ENCODE data around the gene YY1AP1. TPM values are rescaled to one million over a fixed set of nuclear protein-coding genes. Genes with fewer than 3 reads are reported as not detected.
"Not testable (repeated sequence)": the region's sequence is repeated elsewhere in the genome, so short reads cannot be mapped to it uniquely, and the experiment has no call there.

YY1AP1 gene
- polyA plus RNA-seq, 1 of the 3 experiments (the other 2 are of a cell fraction): 45.0 TPM

GRCh38 chr1:155642559-155643180 is 45.9 kb downstream of the YY1AP1 start:
- H3K27me3 ChIP-seq (ENCODE audit: insufficient read depth); POLR2A ChIA-PET; H3K79me2 ChIP-seq (ENCODE audit: insufficient read depth); H3K9ac ChIP-seq; CTCF ChIA-PET; H2AFZ ChIP-seq (ENCODE audit: low read depth); H3K4me1 ChIP-seq (ENCODE audit: control insufficient read depth in 1 of 2, insufficient read depth in 2 of 2, low read depth in 1 of 2, low read length in 1 of 2); H3K27ac ChIP-seq (ENCODE audit: low read depth in 2 of 2, low read length in 1 of 2); H3K4me3 ChIP-seq (ENCODE audit: low read depth in 2 of 2, low read length in 1 of 2); H3K4me2 ChIP-seq; DNase-seq; H3K9me2 ChIP-seq; H4K20me1 ChIP-seq (ENCODE audit: insufficient read depth); H3F3A ChIP-seq (replicated peaks; ENCODE audit: insufficient read depth); H3K9me3 ChIP-seq: not testable (repeated sequence)
- 58% methylated on average over 11 of the region's 11 CpGs for WGBS (ENCODE audit: low lambda C conversion rate)
- H3K36me3 ChIP-seq (replicated peaks in 1 of 2; ENCODE audit: control insufficient read depth in 1 of 2, insufficient read depth in 2 of 2, low read length in 1 of 2): peaks cover 0 to 22% of the 10 kb centered on the region in 2 experiments

GRCh38 chr1:155640367-155640766 is 48.2 kb downstream of the YY1AP1 start:
- Histone ChIP-seq H3K9ac (no peak overlapping the region), H3K27ac (ENCODE audit: low read depth in 2 of 2, low read length in 1 of 2) (no peak overlapping the region), H3K36me3 (replicated peaks in 1 of 2; ENCODE audit: control insufficient read depth in 1 of 2, insufficient read depth in 2 of 2, low read length in 1 of 2) (peaks cover 0 to 22% of the 10 kb centered on the region in 2 experiments), H3K9me2 (no peaks in the 10 kb centered on the region), H3K79me2 (ENCODE audit: insufficient read depth) (no peaks in the 10 kb centered on the region), H3K9me3 (no peaks in the 10 kb centered on the region; the same call in 1 of the 2 replicates), H3F3A (replicated peaks; ENCODE audit: insufficient read depth) (no peaks in the 10 kb centered on the region), H3K4me1 (ENCODE audit: control insufficient read depth in 1 of 2, insufficient read depth in 2 of 2, low read depth in 1 of 2, low read length in 1 of 2) (no peaks in the 10 kb centered on the region; a peak in 1 of 4 replicates), H3K4me3 (ENCODE audit: low read depth in 2 of 2, low read length in 1 of 2) (no peak overlapping the region), H2AFZ (ENCODE audit: low read depth) (no peak overlapping the region), H4K20me1 (ENCODE audit: insufficient read depth) (no peaks in the 10 kb centered on the region), H3K27me3 (ENCODE audit: insufficient read depth) (no peaks in the 10 kb centered on the region), H3K4me2 (no peak overlapping the region)
- TF ChIP-seq IRF3 (IDR thresholded peaks at IDR 0.05; ENCODE audit: low read depth, low read length) (no peak), TEAD4 (IDR thresholded peaks at IDR 0.05; ENCODE audit: borderline replicate concordance, insufficient read depth) (no peak), RAD21 (IDR thresholded peaks at IDR 0.05; ENCODE audit: low read length) (no peak), CHD2 (IDR thresholded peaks at IDR 0.05; ENCODE audit: low read length, partially characterized antibody) (no peak), TAF1 (IDR thresholded peaks at IDR 0.05; ENCODE audit: borderline replicate concordance, low read depth, low read length) (no peak), EZH2phosphoT487 (IDR thresholded peaks at IDR 0.05; ENCODE audit: borderline replicate concordance, low read depth) (no peak), FOXJ3 (CRISPR knock-in tag; IDR thresholded peaks at IDR 0.05) (no peak), RFX5 (IDR thresholded peaks at IDR 0.05; ENCODE audit: low read length) (no peak), TCF12 (IDR thresholded peaks at IDR 0.05) (no peak), REST (IDR thresholded peaks at IDR 0.05; ENCODE audit: low read depth, low read length) (no peak), PBX3 (IDR thresholded peaks at IDR 0.05) (no peak), NRF1 (IDR thresholded peaks at IDR 0.05; ENCODE audit: low read depth, low read length) (no peak), RXRA (IDR thresholded peaks at IDR 0.05; ENCODE audit: borderline replicate concordance, low read depth) (no peak), NFIC (IDR thresholded peaks at IDR 0.05; ENCODE audit: borderline replicate concordance) (no peak)
- DNase-seq: no peak
- CTCF ChIA-PET: interaction anchor here (0.6 kb wide), 1 partner anchor 298 kb away, joined by 3 read pairs; no protein-coding TSS in a partner anchor
- POLR2A ChIA-PET: no interaction called here

Measured in SK-N-SH (cell line).